ENCODE data around the gene KCNQ1. TPM values are rescaled to one million over a fixed set of nuclear protein-coding genes. Genes with fewer than 3 reads are reported as not detected.

The KCNQ1 gene
- total and polyA plus RNA-seq, 9 of the 15 experiments (the other 6 are each of a cell fraction or from before 2014, with no cell fraction given): 0.44 TPM; not detected in 8

DNA sequence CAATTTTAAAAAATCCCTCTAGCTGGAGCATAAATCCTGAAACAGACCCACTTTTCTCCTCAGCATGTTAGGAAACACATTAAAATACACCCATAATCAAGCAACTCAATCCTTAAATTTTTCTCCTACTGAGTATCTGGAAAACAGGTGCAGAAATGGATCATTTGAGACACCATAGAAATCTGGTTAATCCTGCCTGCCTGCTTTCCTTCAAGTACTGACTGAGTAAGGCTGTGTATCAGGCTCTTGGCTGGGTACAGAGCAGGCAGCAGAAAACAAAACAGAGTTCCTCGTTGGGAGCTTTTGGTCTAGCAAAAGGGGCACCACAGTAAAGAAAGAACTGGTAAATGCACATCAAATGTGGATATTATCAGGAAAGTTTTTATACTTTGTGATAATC, 253.1 kb downstream of the KCNQ1 start (continued):
- TF ChIP-seq, protein P1, sequence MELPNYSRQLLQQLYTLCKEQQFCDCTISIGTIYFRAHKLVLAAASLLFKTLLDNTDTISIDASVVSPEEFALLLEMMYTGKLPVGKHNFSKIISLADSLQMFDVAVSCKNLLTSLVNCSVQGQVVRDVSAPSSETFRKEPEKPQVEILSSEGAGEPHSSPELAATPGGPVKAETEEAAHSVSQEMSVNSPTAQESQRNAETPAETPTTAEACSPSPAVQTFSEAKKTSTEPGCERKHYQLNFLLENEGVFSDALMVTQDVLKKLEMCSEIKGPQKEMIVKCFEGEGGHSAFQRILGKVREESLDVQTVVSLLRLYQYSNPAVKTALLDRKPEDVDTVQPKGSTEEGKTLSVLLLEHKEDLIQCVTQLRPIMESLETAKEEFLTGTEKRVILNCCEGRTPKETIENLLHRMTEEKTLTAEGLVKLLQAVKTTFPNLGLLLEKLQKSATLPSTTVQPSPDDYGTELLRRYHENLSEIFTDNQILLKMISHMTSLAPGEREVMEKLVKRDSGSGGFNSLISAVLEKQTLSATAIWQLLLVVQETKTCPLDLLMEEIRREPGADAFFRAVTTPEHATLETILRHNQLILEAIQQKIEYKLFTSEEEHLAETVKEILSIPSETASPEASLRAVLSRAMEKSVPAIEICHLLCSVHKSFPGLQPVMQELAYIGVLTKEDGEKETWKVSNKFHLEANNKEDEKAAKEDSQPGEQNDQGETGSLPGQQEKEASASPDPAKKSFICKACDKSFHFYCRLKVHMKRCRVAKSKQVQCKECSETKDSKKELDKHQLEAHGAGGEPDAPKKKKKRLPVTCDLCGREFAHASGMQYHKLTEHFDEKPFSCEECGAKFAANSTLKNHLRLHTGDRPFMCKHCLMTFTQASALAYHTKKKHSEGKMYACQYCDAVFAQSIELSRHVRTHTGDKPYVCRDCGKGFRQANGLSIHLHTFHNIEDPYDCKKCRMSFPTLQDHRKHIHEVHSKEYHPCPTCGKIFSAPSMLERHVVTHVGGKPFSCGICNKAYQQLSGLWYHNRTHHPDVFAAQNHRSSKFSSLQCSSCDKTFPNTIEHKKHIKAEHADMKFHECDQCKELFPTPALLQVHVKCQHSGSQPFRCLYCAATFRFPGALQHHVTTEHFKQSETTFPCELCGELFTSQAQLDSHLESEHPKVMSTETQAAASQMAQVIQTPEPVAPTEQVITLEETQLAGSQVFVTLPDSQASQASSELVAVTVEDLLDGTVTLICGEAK (IDR thresholded peaks at IDR 0.05): no peak
- TF ChIP-seq, protein P1 (CRISPR knock-in tag; IDR thresholded peaks at IDR 0.05): no peak
- TF ChIP-seq HEY1 (CRISPR knock-in tag; IDR thresholded peaks at IDR 0.05; ENCODE audit: borderline replicate concordance): no peak
- TF ChIP-seq BDP1 (IDR thresholded peaks at IDR 0.05; ENCODE audit: insufficient read depth, insufficient read length): no peak
- TF ChIP-seq, protein P2, sequence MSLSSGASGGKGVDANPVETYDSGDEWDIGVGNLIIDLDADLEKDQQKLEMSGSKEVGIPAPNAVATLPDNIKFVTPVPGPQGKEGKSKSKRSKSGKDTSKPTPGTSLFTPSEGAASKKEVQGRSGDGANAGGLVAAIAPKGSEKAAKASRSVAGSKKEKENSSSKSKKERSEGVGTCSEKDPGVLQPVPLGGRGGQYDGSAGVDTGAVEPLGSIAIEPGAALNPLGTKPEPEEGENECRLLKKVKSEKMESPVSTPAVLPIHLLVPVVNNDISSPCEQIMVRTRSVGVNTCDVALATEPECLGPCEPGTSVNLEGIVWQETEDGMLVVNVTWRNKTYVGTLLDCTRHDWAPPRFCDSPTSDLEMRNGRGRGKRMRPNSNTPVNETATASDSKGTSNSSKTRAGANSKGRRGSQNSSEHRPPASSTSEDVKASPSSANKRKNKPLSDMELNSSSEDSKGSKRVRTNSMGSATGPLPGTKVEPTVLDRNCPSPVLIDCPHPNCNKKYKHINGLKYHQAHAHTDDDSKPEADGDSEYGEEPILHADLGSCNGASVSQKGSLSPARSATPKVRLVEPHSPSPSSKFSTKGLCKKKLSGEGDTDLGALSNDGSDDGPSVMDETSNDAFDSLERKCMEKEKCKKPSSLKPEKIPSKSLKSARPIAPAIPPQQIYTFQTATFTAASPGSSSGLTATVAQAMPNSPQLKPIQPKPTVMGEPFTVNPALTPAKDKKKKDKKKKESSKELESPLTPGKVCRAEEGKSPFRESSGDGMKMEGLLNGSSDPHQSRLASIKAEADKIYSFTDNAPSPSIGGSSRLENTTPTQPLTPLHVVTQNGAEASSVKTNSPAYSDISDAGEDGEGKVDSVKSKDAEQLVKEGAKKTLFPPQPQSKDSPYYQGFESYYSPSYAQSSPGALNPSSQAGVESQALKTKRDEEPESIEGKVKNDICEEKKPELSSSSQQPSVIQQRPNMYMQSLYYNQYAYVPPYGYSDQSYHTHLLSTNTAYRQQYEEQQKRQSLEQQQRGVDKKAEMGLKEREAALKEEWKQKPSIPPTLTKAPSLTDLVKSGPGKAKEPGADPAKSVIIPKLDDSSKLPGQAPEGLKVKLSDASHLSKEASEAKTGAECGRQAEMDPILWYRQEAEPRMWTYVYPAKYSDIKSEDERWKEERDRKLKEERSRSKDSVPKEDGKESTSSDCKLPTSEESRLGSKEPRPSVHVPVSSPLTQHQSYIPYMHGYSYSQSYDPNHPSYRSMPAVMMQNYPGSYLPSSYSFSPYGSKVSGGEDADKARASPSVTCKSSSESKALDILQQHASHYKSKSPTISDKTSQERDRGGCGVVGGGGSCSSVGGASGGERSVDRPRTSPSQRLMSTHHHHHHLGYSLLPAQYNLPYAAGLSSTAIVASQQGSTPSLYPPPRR (CRISPR knock-in tag; IDR thresholded peaks at IDR 0.05; ENCODE audit: borderline replicate concordance): no peak
